Thyroid gland (tissue), 4 donors: ENCODE data around the gene STK24. TPM values are rescaled to one million over a fixed set of nuclear protein-coding genes. Genes with fewer than 3 reads are reported as not detected.

Source experiments
- DNase-seq, 2 donors: peaks; one replicate each; pipeline ENCODE4 v3.0.0-alpha.2; 2019
- H3K27ac ChIP-seq, 3 donors: fragments of 200-600 bp; sonication (generic); 1 replicate in 2 of 3; 2 replicates in 1 of 3; pipeline ENCODE4 v1.5.1; 2016 to 2019; ENCODE audit warnings: mild to moderate bottlenecking in 1 of 3, moderate library complexity in 1 of 3
- H3K27me3 ChIP-seq: fragments of 200-600 bp; sonication (generic); one replicate; pipeline ENCODE4 v1.5.1; 2019
- H3K36me3 ChIP-seq, 2 donors: fragments of 200-600 bp; sonication (generic); one replicate each; pipeline ENCODE4 v1.5.1; 2016 to 2019
- H3K4me1 ChIP-seq, 2 donors: fragments of 200-600 bp; sonication (generic); one replicate each; pipeline ENCODE4 v1.5.1; 2017 to 2019
- H3K4me3 ChIP-seq, 3 donors: fragments of 200-600 bp; sonication (generic); replicated peaks in 1 of 3; 1 replicate in 2 of 3; 2 replicates in 1 of 3; pipeline ENCODE4 v1.5.1; 2016; ENCODE audit warnings: mild to moderate bottlenecking in 1 of 3
- H3K9me3 ChIP-seq: fragments of 200-600 bp; sonication (generic); one replicate; pipeline ENCODE4 v1.5.1; 2017
- CTCF ChIP-seq, 6 experiments: fragments of 200-600 bp in 3 of 6; fragments of 450-650 bp in 3 of 6; sonication (generic) in 3 of 6; IDR thresholded peaks; one replicate each; pipeline ENCODE4 v1.5.1; 2016 to 2019; ENCODE audit warnings: antibody characterized with exemption in 6 of 6, mild to moderate bottlenecking in 2 of 6, inconsistent platforms in 1 of 6, moderate library complexity in 1 of 6
- POLR2A ChIP-seq, 2 donors: fragments of 450-650 bp; IDR thresholded peaks; one replicate each; pipeline ENCODE4 v1.6.1; 2017; ENCODE audit warnings: antibody characterized with exemption in 2 of 2, mild to moderate bottlenecking in 2 of 2, moderate library complexity in 1 of 2
- WGBS, 2 donors: methylation state at CpG; one replicate each; pipeline ENCODE4 v1.1.5; 2017; 5-methylcytosine and 5-hydroxymethylcytosine counted together
- intact Hi-C: fragments of 100-400 bp; cut with DNase I; formaldehyde crosslinking; loops from one replicate; pipeline ENCODE4 v1.15.1; 2023
- total RNA-seq, 4 donors: library from RNA; depleted of rRNA; stranded (reverse); fragments of >200 nt; gene quantifications; one replicate each; pipeline ENCODE4 v1.2.3, GENCODE V29; 2016

STK24 gene
- total RNA-seq, 4 donors from 2014 or later, result 74.5 to 102 (median 90.7) TPM

- Histone ChIP-seq H3K4me3 (no peak overlapping the region), H3K27me3 (no peaks in the 10 kb centered on the region), H3K36me3 (peaks cover 27 to 31% of the 10 kb centered on the region in 2 donors), H3K9me3 (no peaks in the 10 kb centered on the region), H3K27ac (no peak overlapping the region), H3K4me1 (peaks cover 16 to 40% of the 10 kb centered on the region in 2 donors)
- intact Hi-C loops, result loop anchor here (5.0 to 10.0 kb wide), 2 partner anchors 127 to 204 kb away; partner anchors contain the start of gene STK24
- WGBS, 2 donors, result 78 to 82% methylated on average over 28 of the region's 28 CpGs
- DNase-seq, result peak; percentile 39 to 44
- TF ChIP-seq CTCF (IDR thresholded peaks at IDR 0.05) (peak in 2 of 6 experiments; percentile 7 to 30), POLR2A (IDR thresholded peaks at IDR 0.05) (no peak)
Measured at GRCh38 chr13:98447881-98448641, 128.8 kb downstream of the STK24 start.

GRCh38 chr13:98447130-98447529 is 129.8 kb downstream of the STK24 start:
- H3K27ac ChIP-seq, result no peak overlapping the region
- no peaks in the 10 kb centered on the region for H3K9me3 ChIP-seq
- H3K4me1 ChIP-seq, result peaks cover 15 to 34% of the 10 kb centered on the region in 2 donors
- H3K4me3 ChIP-seq, result no peak overlapping the region
- no peak for DNase-seq
- no peaks in the 10 kb centered on the region for H3K27me3 ChIP-seq
- intact Hi-C loops, result loop anchor here (5.0 to 10.0 kb wide), 2 partner anchors 128 to 205 kb away; partner anchors contain the start of gene STK24
- peaks cover 27 to 31% of the 10 kb centered on the region in 2 donors for H3K36me3 ChIP-seq
- WGBS, 2 donors, result 89 to 93% methylated on average over 4 to 5 of the region's 5 CpGs
- no peak for TF ChIP-seq CTCF (IDR thresholded peaks at IDR 0.05)
- TF ChIP-seq POLR2A (IDR thresholded peaks at IDR 0.05), result no peak

GRCh38 chr13:98446234-98446621 is 130.7 kb downstream of the STK24 start:
- 88 to 97% methylated on average over 8 to 10 of the region's 11 CpGs for WGBS, 2 donors
- Histone ChIP-seq H3K27me3 (no peaks in the 10 kb centered on the region), H3K4me3 (no peak overlapping the region), H3K4me1 (peaks cover 6 to 25% of the 10 kb centered on the region in 2 donors), H3K36me3 (peaks cover 27 to 32% of the 10 kb centered on the region in 2 donors), H3K9me3 (no peaks in the 10 kb centered on the region), H3K27ac (peak overlapping the region in 2 of 3 donors; percentile 40 to 55)
- DNase-seq, result no peak
- intact Hi-C loops, result loop anchor here (5.0 to 10.0 kb wide), 2 partner anchors 129 to 206 kb away; partner anchors contain the start of gene STK24
- TF ChIP-seq CTCF (IDR thresholded peaks at IDR 0.05) (no peak), POLR2A (IDR thresholded peaks at IDR 0.05) (no peak)

GRCh38 chr13:98445340-98446233 is 131.3 kb downstream of the STK24 start:
- 29 to 46% methylated on average over 12 to 17 of the region's 18 CpGs for WGBS, 2 donors
- intact Hi-C loops, result loop anchor here (5.0 to 10.0 kb wide), 2 partner anchors 129 to 207 kb away; partner anchors contain the start of gene STK24
- no peaks in the 10 kb centered on the region for H3K9me3 ChIP-seq
- peaks cover 0 to 19% of the 10 kb centered on the region in 2 donors for H3K4me1 ChIP-seq
- TF ChIP-seq POLR2A (IDR thresholded peaks at IDR 0.05), result no peak
- peak; percentile 83 to 98 (median 94) for TF ChIP-seq CTCF (IDR thresholded peaks at IDR 0.05)
- H3K4me3 ChIP-seq, result no peak overlapping the region
- H3K36me3 ChIP-seq, result peaks cover 31 to 38% of the 10 kb centered on the region in 2 donors
- H3K27me3 ChIP-seq, result no peaks in the 10 kb centered on the region
- peak overlapping the region in 2 of 3 donors; percentile 40 to 55 for H3K27ac ChIP-seq
- DNase-seq, result peak; percentile 68 to 70
